Kidney (tissue), 14 donors: Measurements from ENCODE around the gene P4HA3. TPM values are rescaled to one million over a fixed set of nuclear protein-coding genes. Genes with fewer than 3 reads are reported as not detected.
A peak's percentile ranks its signal among the peaks of the same experiment; 100 is the strongest.

Experiments
- DNase-seq, 5 donors: peaks; one replicate each; pipeline ENCODE4 v3.0.0-alpha.2; 2013 to 2020
- FAIRE-seq: peaks from 2 replicates; lab custom pipeline; 2012; peaks lifted over from hg19 to GRCh38; lab: Jason Lieb, UNC
- H3K27ac ChIP-seq, 2 donors: one replicate each; pipeline ENCODE4 v1.7.0; 2013; ENCODE audit warnings: low read depth in 2 of 2, low read length in 2 of 2, inconsistent platforms in 1 of 2
- H3K27me3 ChIP-seq: one replicate; pipeline ENCODE4 v1.7.1; 2013; ENCODE audit warnings: low read length, inconsistent platforms; ENCODE audit not compliant: control insufficient read depth, insufficient read depth
- H3K36me3 ChIP-seq, 3 donors: one replicate each; pipeline versions ENCODE4 v1.7.0 to v1.7.1; 2013; ENCODE audit warnings: low read length in 3 of 3, control low read depth in 1 of 3, inconsistent platforms in 1 of 3; ENCODE audit not compliant: insufficient read depth in 3 of 3, control insufficient read depth in 2 of 3
- H3K4me1 ChIP-seq, 3 donors: one replicate each; pipeline versions ENCODE4 v1.7.0 to v1.7.1; 2013; ENCODE audit warnings: low read length in 3 of 3, inconsistent platforms in 1 of 3, low read depth in 1 of 3; ENCODE audit not compliant: control insufficient read depth in 2 of 3, insufficient read depth in 2 of 3
- H3K4me3 ChIP-seq, 3 donors: one replicate each; pipeline versions ENCODE4 v1.7.0 to v1.8.1; 2013; ENCODE audit warnings: low read length in 3 of 3, control low read depth in 1 of 3, inconsistent platforms in 1 of 3
- H3K9ac ChIP-seq, 3 donors: one replicate each; pipeline versions ENCODE4 v1.7.0 to v1.7.1; 2013; ENCODE audit warnings: low read length in 3 of 3, control low read depth in 1 of 3, inconsistent platforms in 1 of 3
- H3K9me3 ChIP-seq, 3 donors: one replicate each; pipeline versions ENCODE4 v1.7.0 to v1.7.1; 2013; ENCODE audit warnings: low read length in 3 of 3, control low read depth in 1 of 3, inconsistent platforms in 1 of 3; ENCODE audit not compliant: control insufficient read depth in 2 of 3, insufficient read depth in 1 of 3
- CTCF ChIP-seq: IDR thresholded peaks from 3 replicates; pipeline ENCODE4 v1.5.1; 2012; ENCODE audit warnings: mild to moderate bottlenecking, moderate library complexity, borderline replicate concordance; ENCODE audit not compliant: insufficient read depth; ENCODE audit errors: extremely low read depth
- intact Hi-C: fragments of 100-400 bp; cut with DNase I; formaldehyde crosslinking; loops from one replicate; pipeline ENCODE4 v1.11.1; 2022
- polyA plus RNA-seq: library from polyadenylated mRNA; stranded (reverse); fragments of 350-450 nt; fragmentation: Illumina TruSeq; extraction: RNeasy Lipid Tissue Mini Kit (QIAGEN cat#74804); gene quantifications from one replicate; pipeline ENCODE4 v1.2.3, GENCODE V29; 2014; ENCODE audit warnings: low read depth, low replicate concordance; ENCODE audit not compliant: insufficient read depth
- total RNA-seq: library from RNA; stranded (reverse); fragmentation: NEBNext Ultra II Directional; extraction: Animal tissue kit (Norgen Biotek cat#: 25700); gene quantifications from one replicate; pipeline ENCODE4 v1.2.1, GENCODE V29; 2021
- donor health status: control.
- donor health status: control.
- donor health status: control.
- donor health status: control.
- donor health status: control.
- donor health status: DM: yes; HTN: yes; CAD: no.
- donor health status: Normal renal cell carcinoma (clear cell type).

P4HA3 gene
- total and polyA plus RNA-seq, 2 donors from 2014 or later = 0.39 to 1.2 TPM

- Histone ChIP-seq H3K9me3 (no peaks in the 10 kb centered on the region), H3K9ac (no peak overlapping the region), H3K27me3 (no peaks in the 10 kb centered on the region), H3K27ac (no peak overlapping the region), H3K4me1 (no peaks in the 10 kb centered on the region), H3K4me3 (no peak overlapping the region), H3K36me3 (no peaks in the 10 kb centered on the region)
- intact Hi-C loops = no loop called here
- DNase-seq (no peak), FAIRE-seq (no peak)
- TF ChIP-seq CTCF = no peak
These were observed 30.9 kb downstream of the P4HA3 start for GRCh38 chr11:74280494-74280893.

- H3K9ac ChIP-seq = no peak overlapping the region
- no peak overlapping the region for H3K27ac ChIP-seq
- H3K9me3 ChIP-seq = no peaks in the 10 kb centered on the region
- no peak for FAIRE-seq
- no peaks in the 10 kb centered on the region for H3K27me3 ChIP-seq
- intact Hi-C loops = no loop called here
- H3K4me1 ChIP-seq = no peaks in the 10 kb centered on the region
- no peak for DNase-seq
- no peaks in the 10 kb centered on the region for H3K36me3 ChIP-seq
- no peak overlapping the region for H3K4me3 ChIP-seq
- no peak for TF ChIP-seq CTCF
These were observed 32.2 kb downstream of the P4HA3 start for GRCh38 chr11:74279256-74279655.

GRCh38 chr11:74278721-74279161 lies 32.7 kb downstream of the P4HA3 start:
- peak in 1 of 5 donors; percentile 19 for DNase-seq
- Histone ChIP-seq H3K9ac (no peak overlapping the region), H3K27ac (no peak overlapping the region), H3K36me3 (no peaks in the 10 kb centered on the region), H3K4me3 (no peak overlapping the region), H3K27me3 (no peaks in the 10 kb centered on the region), H3K4me1 (no peaks in the 10 kb centered on the region), H3K9me3 (no peaks in the 10 kb centered on the region)
- TF ChIP-seq CTCF = no peak
- intact Hi-C loops = no loop called here
- no peak for FAIRE-seq

GRCh38 chr11:74278103-74278502 lies 33.3 kb downstream of the P4HA3 start:
- no peak for FAIRE-seq
- no peak overlapping the region for H3K27ac ChIP-seq

More at GRCh38 chr11:74278103-74278502, 33.3 kb downstream of the P4HA3 start:
- no peak overlapping the region for H3K9ac ChIP-seq
- DNase-seq = no peak
- H3K36me3 ChIP-seq = no peaks in the 10 kb centered on the region
- H3K9me3 ChIP-seq = no peaks in the 10 kb centered on the region
- H3K27me3 ChIP-seq = no peaks in the 10 kb centered on the region
- intact Hi-C loops = no loop called here
- H3K4me1 ChIP-seq = no peaks in the 10 kb centered on the region
- no peak overlapping the region for H3K4me3 ChIP-seq
- TF ChIP-seq CTCF = no peak
